GM12878 (cell line): ENCODE measurements around the gene NFATC2. TPM values are rescaled to one million over a fixed set of nuclear protein-coding genes. Genes with fewer than 3 reads are reported as not detected.

ENCODE experiments used
- BHLHE40 ChIP-seq, 2 experiments: fragments of 450-650 bp in 1 of 2; IDR thresholded peaks; 2 replicates each; pipeline ENCODE4 v1.6.1; 2011 to 2017; ENCODE audit warnings: low read depth in 2 of 2, borderline replicate concordance in 1 of 2, improper control_type of control experiment in 1 of 2, low read length in 1 of 2, mild to moderate bottlenecking in 1 of 2
- CBX5 ChIP-seq: sonication (generic); IDR thresholded peaks from 2 replicates; pipeline ENCODE4 v1.6.1; 2016; ENCODE audit warnings: low read depth, moderate library complexity, mild to moderate bottlenecking, inconsistent platforms
- CHD1 ChIP-seq: IDR thresholded peaks from 2 replicates; pipeline ENCODE4 v1.6.1; 2012; ENCODE audit warnings: low read depth, low read length, improper control_type of control experiment
- EED ChIP-seq: sonication (generic); IDR thresholded peaks from 2 replicates; pipeline ENCODE4 v1.6.1; 2016; ENCODE audit warnings: antibody characterized with exemption, low read depth
- FOXK2 ChIP-seq: fragments of 450-650 bp; IDR thresholded peaks from 2 replicates; pipeline ENCODE4 v1.6.1; 2017; ENCODE audit warnings: mild to moderate bottlenecking, moderate library complexity
- FOXM1 ChIP-seq: IDR thresholded peaks from 2 replicates; pipeline ENCODE4 v1.6.1; 2012; ENCODE audit warnings: low read depth, mild to moderate bottlenecking, inconsistent platforms, low read length, moderate library complexity
- GATAD2B ChIP-seq: fragments of 450-650 bp; conservative IDR thresholded peaks from 2 replicates; pipeline ENCODE4 v1.6.1; 2017; ENCODE audit warnings: low read depth, mild to moderate bottlenecking, moderate library complexity
- HDAC6 ChIP-seq: fragments of 200-600 bp; sonication (generic); IDR thresholded peaks from one replicate; pipeline ENCODE4 v1.8.0; 2017; ENCODE audit warnings: antibody characterized with exemption; ENCODE audit not compliant: unreplicated experiment
- IKZF2 ChIP-seq, 2 experiments: fragments of 450-650 bp; IDR thresholded peaks; 2 replicates each; pipeline ENCODE4 v1.6.1; 2017; ENCODE audit warnings: mild to moderate bottlenecking in 2 of 2, moderate library complexity in 2 of 2
- JUNB ChIP-seq: IDR thresholded peaks from 2 replicates; pipeline ENCODE4 v1.6.1; 2016; ENCODE audit warnings: antibody characterized with exemption, mild to moderate bottlenecking
- MEF2A ChIP-seq: IDR thresholded peaks from 2 replicates; pipeline ENCODE4 v1.6.1; 2011; ENCODE audit warnings: low read depth, mild to moderate bottlenecking, low read length, moderate library complexity; ENCODE audit not compliant: insufficient read depth
- MEF2B ChIP-seq: fragments of 450-650 bp; IDR thresholded peaks from 2 replicates; pipeline ENCODE4 v1.6.1; 2018; ENCODE audit warnings: mild to moderate bottlenecking, moderate library complexity; ENCODE audit not compliant: partially characterized antibody, poor library complexity, severe bottlenecking
- MTA2 ChIP-seq: fragments of 450-650 bp; IDR thresholded peaks from 2 replicates; pipeline ENCODE4 v1.6.1; 2016; ENCODE audit warnings: low read depth, mild to moderate bottlenecking, moderate library complexity
- MXI1 ChIP-seq: fragments of 150-350 bp; IDR thresholded peaks from 2 replicates; pipeline ENCODE4 v1.6.1; 2011; ENCODE audit warnings: low read depth, mild to moderate bottlenecking, inconsistent platforms, low read length, improper control_type of control experiment
- NFYB ChIP-seq: IDR thresholded peaks from 2 replicates; pipeline ENCODE4 v1.6.1; 2011; ENCODE audit warnings: low read depth, mild to moderate bottlenecking, low read length, improper control_type of control experiment, moderate library complexity; ENCODE audit not compliant: insufficient read depth
- PAX5 ChIP-seq: IDR thresholded peaks from 2 replicates; pipeline ENCODE4 v1.6.1; 2011; ENCODE audit warnings: low read depth, low read length, borderline replicate concordance
- POLR2A ChIP-seq: IDR thresholded peaks from 2 replicates; pipeline ENCODE4 v1.6.1; 2011; ENCODE audit warnings: low read depth, mild to moderate bottlenecking, low read length
- RB1 ChIP-seq: fragments of 450-650 bp; formaldehyde crosslinking; IDR thresholded peaks from 2 replicates; pipeline ENCODE4 v1.6.1; 2017; ENCODE audit warnings: mild to moderate bottlenecking, borderline replicate concordance
- RELA ChIP-seq: fragments of 450-650 bp; IDR thresholded peaks from 2 replicates; pipeline ENCODE4 v1.8.0; 2014; ENCODE audit warnings: borderline replicate concordance; ENCODE audit not compliant: partially characterized antibody
- SIX5 ChIP-seq: IDR thresholded peaks from 2 replicates; pipeline ENCODE4 v1.6.1; 2011; ENCODE audit warnings: mild to moderate bottlenecking, low read depth, low read length, moderate library complexity; ENCODE audit not compliant: severe bottlenecking
- SMARCA5 ChIP-seq: fragments of 450-650 bp; IDR thresholded peaks from 2 replicates; pipeline ENCODE4 v1.6.1; 2017; ENCODE audit warnings: mild to moderate bottlenecking
- SP1 ChIP-seq: IDR thresholded peaks from one replicate; pipeline ENCODE4 v1.6.1; 2011; ENCODE audit warnings: low read depth, low read length
- SRF ChIP-seq, 2 experiments: IDR thresholded peaks; 2 replicates each; pipeline ENCODE4 v1.6.1; 2011; ENCODE audit warnings: low read depth in 2 of 2, low read length in 2 of 2, mild to moderate bottlenecking in 1 of 2, moderate library complexity in 1 of 2
- SUZ12 ChIP-seq: fragments of 200-600 bp; sonication (generic); IDR thresholded peaks from one replicate; pipeline ENCODE4 v1.6.1; 2018; ENCODE audit warnings: antibody characterized with exemption, mild to moderate bottlenecking; ENCODE audit not compliant: unreplicated experiment
- TAF1 ChIP-seq: IDR thresholded peaks from 2 replicates; pipeline ENCODE4 v1.6.1; 2011; ENCODE audit warnings: mild to moderate bottlenecking, low read depth, low read length, borderline replicate concordance
- USF2 ChIP-seq: IDR thresholded peaks from 2 replicates; pipeline ENCODE4 v1.6.1; 2011; ENCODE audit warnings: low read depth, low read length, improper control_type of control experiment, borderline replicate concordance
- YBX1 ChIP-seq: fragments of 450-650 bp; IDR thresholded peaks from 2 replicates; pipeline ENCODE4 v1.6.1; 2016; ENCODE audit warnings: antibody characterized with exemption
- YY1 ChIP-seq: IDR thresholded peaks from 2 replicates; pipeline ENCODE4 v1.6.1; 2011; ENCODE audit warnings: low read depth, mild to moderate bottlenecking, low read length
- ZNF207 ChIP-seq: fragments of 450-650 bp; IDR thresholded peaks from 2 replicates; pipeline ENCODE4 v1.6.1; 2014; ENCODE audit warnings: antibody characterized with exemption, mild to moderate bottlenecking, borderline replicate concordance
- ZNF217 ChIP-seq: fragments of 450-650 bp; IDR thresholded peaks from 2 replicates; pipeline ENCODE4 v1.6.1; 2017; ENCODE audit warnings: antibody characterized with exemption, mild to moderate bottlenecking
- ZNF274 ChIP-seq: IDR thresholded peaks from one replicate; pipeline ENCODE4 v1.8.0; 2011; ENCODE audit not compliant: insufficient read length, insufficient read depth
- ZSCAN29 ChIP-seq: fragments of 450-650 bp; IDR thresholded peaks from 2 replicates; pipeline ENCODE4 v1.6.1; 2017; ENCODE audit warnings: mild to moderate bottlenecking, moderate library complexity
- polyA plus RNA-seq, 11 experiments: library from polyadenylated mRNA; depleted of rRNA in 4 of 11; unstranded in 6 of 11; stranded (reverse) in 5 of 11; fragments of >200 nt; fragmentation: Nextera tagmentation in 4 of 11; fragmentation: Illumina TruSeq in 1 of 11; extraction: Ambion mirVana in 4 of 11; extraction: Trizol in 1 of 11; gene quantifications; 1 replicate in 1 of 11; 2 replicates in 10 of 11; pipeline versions ENCODE4 v1.2.1 to v1.2.3, GENCODE V29; 2011 to 2016; ENCODE audit warnings: inconsistent platforms in 2 of 11, missing spikeins in 2 of 11, low read depth in 1 of 11
- total RNA-seq, 4 experiments: library from RNA; depleted of rRNA in 3 of 4; stranded (reverse); fragments of >200 nt in 3 of 4; fragmentation: Illumina TruSeq in 1 of 4; extraction: Trizol in 1 of 4; gene quantifications; 2 replicates each; pipeline versions ENCODE4 v1.2.1 to v1.2.3, GENCODE V29; 2013 to 2021
- TF ChIP-seq, protein P1 (sequence below): IDR thresholded peaks from 2 replicates; pipeline ENCODE4 v1.6.1; 2011; ENCODE audit warnings: borderline replicate concordance, low read depth, mild to moderate bottlenecking, moderate library complexity, mixed read lengths, low read length; ENCODE audit not compliant: insufficient read depth; ENCODE audit errors: extremely low read length

The NFATC2 gene
- total and polyA plus RNA-seq, 10 of the 15 experiments (the other 5 are each of a cell fraction or from before 2014, with no cell fraction given), result 3.3 to 20.0 (median 7.3) TPM

DNA sequence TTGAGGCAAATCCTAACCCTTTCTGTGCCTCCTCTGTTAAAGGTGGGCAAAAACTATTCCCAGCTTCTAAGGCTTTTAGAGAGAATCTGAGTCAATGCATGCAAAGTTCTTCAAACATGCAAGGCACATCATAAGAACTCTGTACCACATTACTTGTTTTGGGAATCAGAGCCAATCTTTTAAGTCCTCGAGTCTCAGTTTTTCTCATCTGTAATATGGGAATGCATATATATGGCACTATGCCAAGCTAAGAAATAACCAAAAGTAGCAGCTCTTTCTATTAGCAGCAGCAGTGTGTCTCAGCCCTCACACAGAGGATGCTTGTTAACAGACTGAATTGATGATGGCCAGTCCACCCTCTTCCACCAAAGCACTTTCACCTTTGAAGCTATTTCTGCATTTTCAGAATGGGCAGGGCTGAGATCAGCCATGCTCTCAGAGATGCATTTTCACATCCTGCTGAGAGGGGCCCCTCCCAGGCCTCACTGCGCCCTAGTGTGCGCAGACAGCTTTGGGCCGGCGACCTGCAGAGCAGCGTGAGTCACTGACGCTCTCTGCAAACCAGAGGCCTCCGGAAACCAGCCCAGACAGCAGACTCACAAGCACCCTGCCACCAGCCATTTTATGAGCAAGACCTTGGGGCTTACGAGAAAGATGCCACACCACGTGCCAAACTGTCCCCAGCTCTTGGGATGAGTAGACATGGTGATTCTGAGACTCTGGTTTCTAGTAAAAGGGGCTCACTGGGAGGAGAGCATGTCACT, 138.0 kb downstream of the NFATC2 start (continued):
- TF ChIP-seq BHLHE40 (IDR thresholded peaks at IDR 0.05; ENCODE audit: borderline replicate concordance in 1 of 2, low read depth in 2 of 2, low read length in 1 of 2), result peak; percentile 78 to 81; a peak in 3 of 4 replicates
- TF ChIP-seq MTA2, result no peak
- 0 out of 2 replicates have a peak, but pooled peaks have one; percentile 28 for TF ChIP-seq TAF1
- TF ChIP-seq CHD1, result no peak
- no peak for TF ChIP-seq ZNF274
- no peak for TF ChIP-seq SMARCA5
- peak; percentile 90 for TF ChIP-seq ZNF217
- TF ChIP-seq USF2, result no peak
- peak; percentile 70 for TF ChIP-seq POLR2A
- TF ChIP-seq NFYB, result no peak
- TF ChIP-seq RB1, result no peak
- TF ChIP-seq YY1, result peak; percentile 91
- peak; percentile 28 for TF ChIP-seq MEF2B
- TF ChIP-seq RELA, result no peak
- TF ChIP-seq FOXM1, result no peak
- no peak for TF ChIP-seq PAX5
- no peak for TF ChIP-seq FOXK2
- TF ChIP-seq GATAD2B, result 0 out of 2 replicates have a peak, but pooled peaks have one; percentile 38
- TF ChIP-seq ZSCAN29, result no peak
- TF ChIP-seq MEF2A, result peak; percentile 36; the same call in 1 of the 2 replicates
- TF ChIP-seq MXI1, result no peak
- peak; percentile 39 for TF ChIP-seq SP1
- no peak for TF ChIP-seq HDAC6
- peak; percentile 72; the same call in 1 of the 2 replicates for TF ChIP-seq CBX5
- no peak for TF ChIP-seq SIX5
- TF ChIP-seq, protein P1, sequence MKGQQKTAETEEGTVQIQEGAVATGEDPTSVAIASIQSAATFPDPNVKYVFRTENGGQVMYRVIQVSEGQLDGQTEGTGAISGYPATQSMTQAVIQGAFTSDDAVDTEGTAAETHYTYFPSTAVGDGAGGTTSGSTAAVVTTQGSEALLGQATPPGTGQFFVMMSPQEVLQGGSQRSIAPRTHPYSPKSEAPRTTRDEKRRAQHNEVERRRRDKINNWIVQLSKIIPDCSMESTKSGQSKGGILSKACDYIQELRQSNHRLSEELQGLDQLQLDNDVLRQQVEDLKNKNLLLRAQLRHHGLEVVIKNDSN, result peak; percentile 57
- peak; percentile 29; the same call in 1 of the 2 replicates for TF ChIP-seq EED
- peak; percentile 30 to 35; a peak in 1 of 4 replicates for TF ChIP-seq IKZF2 (IDR thresholded peaks at IDR 0.05)
- TF ChIP-seq SRF (IDR thresholded peaks at IDR 0.05; ENCODE audit: low read depth in 2 of 2, low read length in 2 of 2), result no peak
- TF ChIP-seq ZNF207, result 0 out of 2 replicates have a peak, but pooled peaks have one; percentile 52
- no peak for TF ChIP-seq YBX1
- TF ChIP-seq SUZ12, result no peak
- peak; percentile 45; the same call in 1 of the 2 replicates for TF ChIP-seq JUNB
